Gastrocnemius medialis (tissue), 4 donors: ENCODE measurements around the gene FUOM. TPM values are rescaled to one million over a fixed set of nuclear protein-coding genes. Genes with fewer than 3 reads are reported as not detected.
"Not testable (repeated sequence)": the region's sequence is repeated elsewhere in the genome, so short reads cannot be mapped to it uniquely, and the experiment has no call there.

Source experiments
- ATAC-seq, 2 donors: fragments of 150-250 bp; one replicate each; pipeline ENCODE4 v1.9.1; 2016
- DNase-seq, 2 donors: peaks; one replicate each; pipeline ENCODE4 v3.0.0-alpha.2; 2019
- H3K27ac ChIP-seq, 4 donors: fragments of 200-600 bp; sonication (generic); 1 replicate in 1 of 4; 2 replicates in 3 of 4; pipeline ENCODE4 v1.5.1; 2016 to 2018; ENCODE audit warnings: mild to moderate bottlenecking in 2 of 4, moderate library complexity in 1 of 4
- H3K27me3 ChIP-seq, 3 donors: fragments of 200-600 bp; sonication (generic) in 2 of 3; 1 replicate in 1 of 3; 2 replicates in 2 of 3; pipeline versions ENCODE4 v1.5.1 to v1.6.0; 2016 to 2019; ENCODE audit warnings: mild to moderate bottlenecking in 1 of 3, moderate library complexity in 1 of 3
- H3K36me3 ChIP-seq, 2 donors: fragments of 200-600 bp; sonication (generic) in 1 of 2; one replicate each; pipeline ENCODE4 v1.5.1; 2017 to 2018
- H3K4me1 ChIP-seq, 2 donors: fragments of 200-600 bp; sonication (generic) in 1 of 2; one replicate each; pipeline ENCODE4 v1.5.1; 2016 to 2017; ENCODE audit warnings: mild to moderate bottlenecking in 2 of 2
- H3K4me3 ChIP-seq, 4 donors: fragments of 200-600 bp; sonication (generic) in 3 of 4; 1 replicate in 1 of 4; 2 replicates in 3 of 4; pipeline ENCODE4 v1.5.1; 2016 to 2019; ENCODE audit warnings: mild to moderate bottlenecking in 2 of 4
- H3K9me3 ChIP-seq, 3 donors: fragments of 200-600 bp; sonication (generic) in 2 of 3; 1 replicate in 1 of 3; 2 replicates in 2 of 3; pipeline ENCODE4 v1.5.1; 2016 to 2019
- CTCF ChIP-seq, 5 experiments: fragments of 450-650 bp in 3 of 5; fragments of 200-600 bp in 2 of 5; sonication (generic) in 2 of 5; IDR thresholded peaks in 4 of 5; conservative IDR thresholded peaks in 1 of 5; 1 replicate in 4 of 5; 2 replicates in 1 of 5; pipeline ENCODE4 v1.5.1; 2016 to 2019; ENCODE audit warnings: antibody characterized with exemption in 5 of 5, mild to moderate bottlenecking in 3 of 5, moderate library complexity in 3 of 5
- POLR2A ChIP-seq, 2 donors: fragments of 450-650 bp; IDR thresholded peaks; one replicate each; pipeline ENCODE4 v1.6.1; 2017; ENCODE audit warnings: antibody characterized with exemption in 2 of 2, mild to moderate bottlenecking in 2 of 2, moderate library complexity in 2 of 2
- in situ Hi-C, 4 donors: fragments of 200-750 bp; cut with MboI; loops; one replicate each; pipeline versions ENCODE4 v1.15.0 to v1.8.0; 2017; ENCODE audit warnings: low sequenced_read_pairs in 4 of 4
- intact Hi-C: fragments of 100-400 bp; cut with DNase I; formaldehyde crosslinking; loops from one replicate; pipeline ENCODE4 v1.15.1; 2023; ENCODE audit warnings: low total_unique reads
- total RNA-seq, 4 donors: library from RNA; depleted of rRNA; stranded (reverse); fragments of >200 nt; gene quantifications; one replicate each; pipeline versions ENCODE4 v1.1.0 to v1.2.3, GENCODE V29; 2016

The FUOM gene
- total RNA-seq, 4 donors from 2014 or later: 3.2 to 8.9 (median 5.6) TPM

- no peak for ATAC-seq
- in situ Hi-C loops (no loop called here), intact Hi-C loops (loop anchor here (10.0 kb wide), 1 partner anchor 201 kb away; the partner anchor contains the start of gene CYP2E1)
- Histone ChIP-seq H3K27ac (no peak overlapping the region), H3K27me3 (peaks cover 54 to 79% (median 55%) of the 10 kb centered on the region in 3 donors), H3K4me3 (peak overlapping the region in 1 of 4 donors; percentile 34), H3K36me3 (no peaks in the 10 kb centered on the region), H3K4me1 (no peaks in the 10 kb centered on the region), H3K9me3 (no peaks in the 10 kb centered on the region)
- peak in 1 of 2 donors; percentile 37 for DNase-seq
- TF ChIP-seq POLR2A (IDR thresholded peaks at IDR 0.05): no peak
- no peak for TF ChIP-seq CTCF (IDR thresholded peaks at IDR 0.05 in 4 of 5, conservative IDR thresholded peaks at IDR 0.05 in 1 of 5)
Measured at GRCh38 chr10:133324198-133324792, 33.5 kb downstream of the FUOM start.

- in situ Hi-C loops, H3K9me3 ChIP-seq, H3K4me3 ChIP-seq, H3K4me1 ChIP-seq, H3K36me3 ChIP-seq, ATAC-seq, H3K27ac ChIP-seq, DNase-seq: not testable (repeated sequence)
- peaks cover 38 to 68% (median 43%) of the 10 kb centered on the region in 3 donors for H3K27me3 ChIP-seq
- intact Hi-C loops: loop anchor here (10.0 kb wide), 1 partner anchor 203 kb away; the partner anchor contains the start of gene CYP2E1
Measured at GRCh38 chr10:133322064-133322709, 35.6 kb downstream of the FUOM start.

- H3K4me3 ChIP-seq, DNase-seq, ATAC-seq, H3K4me1 ChIP-seq, in situ Hi-C loops, H3K27ac ChIP-seq, H3K36me3 ChIP-seq, H3K9me3 ChIP-seq: not testable (repeated sequence)
- H3K27me3 ChIP-seq: peaks cover 25 to 55% (median 31%) of the 10 kb centered on the region in 3 donors
- intact Hi-C loops: loop anchor here (10.0 kb wide), 1 partner anchor 204 kb away; the partner anchor contains the start of gene CYP2E1
Measured at GRCh38 chr10:133320852-133321422, 36.9 kb downstream of the FUOM start.

- no peaks in the 10 kb centered on the region for H3K36me3 ChIP-seq
- peaks cover 0 to 3% of the 10 kb centered on the region in 2 donors for H3K4me1 ChIP-seq
- H3K4me3 ChIP-seq: peak overlapping the region in 2 of 4 donors; percentile 30 to 38
- DNase-seq (no peak), ATAC-seq (peak in 1 of 2 donors; percentile 53)
- H3K27me3 ChIP-seq: peaks cover 13 to 37% (median 16%) of the 10 kb centered on the region in 3 donors
- H3K9me3 ChIP-seq: no peaks in the 10 kb centered on the region
- no peak for TF ChIP-seq POLR2A (IDR thresholded peaks at IDR 0.05)
- peak; percentile 17 to 68 (median 43) for TF ChIP-seq CTCF (IDR thresholded peaks at IDR 0.05 in 4 of 5, conservative IDR thresholded peaks at IDR 0.05 in 1 of 5)
- no peak overlapping the region for H3K27ac ChIP-seq
- in situ Hi-C loops: no loop called here
- intact Hi-C loops: no loop called here
Measured at GRCh38 chr10:133318494-133319127, 39.2 kb downstream of the FUOM start.

GRCh38 chr10:133316732-133317131, 41.1 kb downstream of the FUOM start:
- Histone ChIP-seq H3K36me3 (peaks cover 0 to 10% of the 10 kb centered on the region in 2 donors), H3K9me3 (no peaks in the 10 kb centered on the region), H3K27ac (no peak overlapping the region), H3K4me1 (peaks cover 0 to 3% of the 10 kb centered on the region in 2 donors), H3K27me3 (peaks cover 13 to 30% (median 16%) of the 10 kb centered on the region in 3 donors), H3K4me3 (no peak overlapping the region)
- DNase-seq (no peak), ATAC-seq (no peak)
- intact Hi-C loops: no loop called here
- TF ChIP-seq CTCF (IDR thresholded peaks at IDR 0.05 in 4 of 5, conservative IDR thresholded peaks at IDR 0.05 in 1 of 5) (no peak), POLR2A (IDR thresholded peaks at IDR 0.05) (no peak)
- in situ Hi-C loops: no loop called here
